ENCODE data around the gene PARD3. TPM values are rescaled to one million over a fixed set of nuclear protein-coding genes. Genes with fewer than 3 reads are reported as not detected.

The PARD3 gene
- total RNA-seq, 3 donors from 2014 or later = 48.2 to 93.7 (median 60.6) TPM

GRCh38 chr10:34426041-34426440 is 389.1 kb downstream of the PARD3 start:
- H3K36me3 ChIP-seq = no peaks in the 10 kb centered on the region
- no peak overlapping the region for H3K4me3 ChIP-seq
- TF ChIP-seq POLR2AphosphoS5 (IDR thresholded peaks at IDR 0.05) (no peak), POLR2A (IDR thresholded peaks at IDR 0.05) (no peak)
- TF ChIP-seq, protein P1, sequence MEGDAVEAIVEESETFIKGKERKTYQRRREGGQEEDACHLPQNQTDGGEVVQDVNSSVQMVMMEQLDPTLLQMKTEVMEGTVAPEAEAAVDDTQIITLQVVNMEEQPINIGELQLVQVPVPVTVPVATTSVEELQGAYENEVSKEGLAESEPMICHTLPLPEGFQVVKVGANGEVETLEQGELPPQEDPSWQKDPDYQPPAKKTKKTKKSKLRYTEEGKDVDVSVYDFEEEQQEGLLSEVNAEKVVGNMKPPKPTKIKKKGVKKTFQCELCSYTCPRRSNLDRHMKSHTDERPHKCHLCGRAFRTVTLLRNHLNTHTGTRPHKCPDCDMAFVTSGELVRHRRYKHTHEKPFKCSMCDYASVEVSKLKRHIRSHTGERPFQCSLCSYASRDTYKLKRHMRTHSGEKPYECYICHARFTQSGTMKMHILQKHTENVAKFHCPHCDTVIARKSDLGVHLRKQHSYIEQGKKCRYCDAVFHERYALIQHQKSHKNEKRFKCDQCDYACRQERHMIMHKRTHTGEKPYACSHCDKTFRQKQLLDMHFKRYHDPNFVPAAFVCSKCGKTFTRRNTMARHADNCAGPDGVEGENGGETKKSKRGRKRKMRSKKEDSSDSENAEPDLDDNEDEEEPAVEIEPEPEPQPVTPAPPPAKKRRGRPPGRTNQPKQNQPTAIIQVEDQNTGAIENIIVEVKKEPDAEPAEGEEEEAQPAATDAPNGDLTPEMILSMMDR (IDR thresholded peaks at IDR 0.05) = no peak
- no peak for DNase-seq (ENCODE audit: low spot score in 2 of 2)
- H3K27ac ChIP-seq = no peak overlapping the region
- H3K27me3 ChIP-seq = no peaks in the 10 kb centered on the region
- intact Hi-C loops (cut with DNase I; ENCODE audit: low total_unique reads) = no loop called here
- no peaks in the 10 kb centered on the region for H3K9me3 ChIP-seq
- H3K4me1 ChIP-seq = no peaks in the 10 kb centered on the region

- DNase-seq (ENCODE audit: low spot score in 2 of 2) = no peak
- Histone ChIP-seq H3K36me3 (no peaks in the 10 kb centered on the region), H3K4me3 (no peak overlapping the region), H3K27me3 (no peaks in the 10 kb centered on the region), H3K27ac (no peak overlapping the region), H3K9me3 (no peaks in the 10 kb centered on the region), H3K4me1 (no peaks in the 10 kb centered on the region)
- intact Hi-C loops (cut with DNase I; ENCODE audit: low total_unique reads) = no loop called here
- TF ChIP-seq POLR2A (IDR thresholded peaks at IDR 0.05) (no peak), POLR2AphosphoS5 (IDR thresholded peaks at IDR 0.05) (no peak)
- TF ChIP-seq, protein P1 (IDR thresholded peaks at IDR 0.05) = no peak
These were observed 391.1 kb downstream of the PARD3 start for GRCh38 chr10:34423673-34424625.

GRCh38 chr10:34420795-34421194 is 394.3 kb downstream of the PARD3 start:
- no peak for DNase-seq (ENCODE audit: low spot score in 2 of 2)
- Histone ChIP-seq H3K9me3 (no peaks in the 10 kb centered on the region), H3K4me1 (no peaks in the 10 kb centered on the region), H3K4me3 (no peak overlapping the region), H3K27ac (no peak overlapping the region), H3K36me3 (no peaks in the 10 kb centered on the region), H3K27me3 (no peaks in the 10 kb centered on the region)
- TF ChIP-seq, protein P1 (IDR thresholded peaks at IDR 0.05) = no peak
- no peak for TF ChIP-seq POLR2A (IDR thresholded peaks at IDR 0.05)
- TF ChIP-seq POLR2AphosphoS5 (IDR thresholded peaks at IDR 0.05) = no peak
- intact Hi-C loops (cut with DNase I; ENCODE audit: low total_unique reads) = no loop called here

- H3K4me1 ChIP-seq = no peaks in the 10 kb centered on the region
- H3K4me3 ChIP-seq = no peak overlapping the region
- H3K27me3 ChIP-seq = no peaks in the 10 kb centered on the region
- H3K36me3 ChIP-seq = no peaks in the 10 kb centered on the region
- intact Hi-C loops (cut with DNase I; ENCODE audit: low total_unique reads) = no loop called here
- no peaks in the 10 kb centered on the region for H3K9me3 ChIP-seq
- DNase-seq (ENCODE audit: low spot score in 2 of 2) = no peak
- TF ChIP-seq, protein P1 (IDR thresholded peaks at IDR 0.05) = no peak
- TF ChIP-seq POLR2A (IDR thresholded peaks at IDR 0.05) (no peak), POLR2AphosphoS5 (IDR thresholded peaks at IDR 0.05) (no peak)
- no peak overlapping the region for H3K27ac ChIP-seq
These were observed 394.8 kb downstream of the PARD3 start for GRCh38 chr10:34420273-34420672.

- no peaks in the 10 kb centered on the region for H3K4me1 ChIP-seq
- H3K27me3 ChIP-seq = no peaks in the 10 kb centered on the region
- H3K36me3 ChIP-seq = no peaks in the 10 kb centered on the region
- no peak overlapping the region for H3K27ac ChIP-seq
- no peak for DNase-seq (ENCODE audit: low spot score in 2 of 2)
- TF ChIP-seq POLR2AphosphoS5 (IDR thresholded peaks at IDR 0.05) (no peak), POLR2A (IDR thresholded peaks at IDR 0.05) (no peak)
- TF ChIP-seq, protein P1 (IDR thresholded peaks at IDR 0.05) = no peak
- H3K9me3 ChIP-seq = no peaks in the 10 kb centered on the region
- intact Hi-C loops (cut with DNase I; ENCODE audit: low total_unique reads) = no loop called here
- no peak overlapping the region for H3K4me3 ChIP-seq
These were observed 400.1 kb downstream of the PARD3 start for GRCh38 chr10:34415039-34415438.
